Gastrocnemius medialis (tissue), 4 donors: Measurements from ENCODE around the gene SGMS1.

Experiments used
- POLR2A ChIP-seq, 2 donors: fragments of 450-650 bp; IDR thresholded peaks; one replicate each; pipeline ENCODE4 v1.6.1; 2017; ENCODE audit warnings: antibody characterized with exemption in 2 of 2, mild to moderate bottlenecking in 2 of 2, moderate library complexity in 2 of 2
- TF ChIP-seq, protein P1 (sequence below), 5 experiments: fragments of 450-650 bp in 3 of 5; fragments of 200-600 bp in 2 of 5; sonication (generic) in 2 of 5; IDR thresholded peaks in 4 of 5; conservative IDR thresholded peaks in 1 of 5; 1 replicate in 4 of 5; 2 replicates in 1 of 5; pipeline ENCODE4 v1.5.1; 2016 to 2019; ENCODE audit warnings: antibody characterized with exemption in 5 of 5, mild to moderate bottlenecking in 3 of 5, moderate library complexity in 3 of 5

DNA sequence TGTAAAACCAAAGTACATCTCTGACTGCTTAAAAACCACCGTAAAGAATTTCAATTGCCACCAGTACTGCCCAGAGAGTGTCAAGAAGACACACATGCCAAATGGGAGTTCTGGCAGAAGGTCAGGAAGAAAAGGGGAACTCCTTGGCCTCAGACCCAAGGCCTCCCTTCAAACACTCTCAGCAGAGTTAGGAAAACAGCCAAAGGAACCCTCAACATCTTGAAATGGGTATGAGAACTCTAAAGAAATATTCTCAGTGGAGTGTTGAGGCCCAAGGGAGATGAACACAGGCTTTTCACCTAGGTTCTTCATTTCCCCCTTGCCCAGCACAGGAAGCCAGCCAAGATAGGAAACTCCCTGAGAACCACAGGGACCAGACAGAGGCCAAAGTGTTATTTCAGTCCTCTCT, 276.4 kb downstream of the SGMS1 start:
- TF ChIP-seq, protein P1, sequence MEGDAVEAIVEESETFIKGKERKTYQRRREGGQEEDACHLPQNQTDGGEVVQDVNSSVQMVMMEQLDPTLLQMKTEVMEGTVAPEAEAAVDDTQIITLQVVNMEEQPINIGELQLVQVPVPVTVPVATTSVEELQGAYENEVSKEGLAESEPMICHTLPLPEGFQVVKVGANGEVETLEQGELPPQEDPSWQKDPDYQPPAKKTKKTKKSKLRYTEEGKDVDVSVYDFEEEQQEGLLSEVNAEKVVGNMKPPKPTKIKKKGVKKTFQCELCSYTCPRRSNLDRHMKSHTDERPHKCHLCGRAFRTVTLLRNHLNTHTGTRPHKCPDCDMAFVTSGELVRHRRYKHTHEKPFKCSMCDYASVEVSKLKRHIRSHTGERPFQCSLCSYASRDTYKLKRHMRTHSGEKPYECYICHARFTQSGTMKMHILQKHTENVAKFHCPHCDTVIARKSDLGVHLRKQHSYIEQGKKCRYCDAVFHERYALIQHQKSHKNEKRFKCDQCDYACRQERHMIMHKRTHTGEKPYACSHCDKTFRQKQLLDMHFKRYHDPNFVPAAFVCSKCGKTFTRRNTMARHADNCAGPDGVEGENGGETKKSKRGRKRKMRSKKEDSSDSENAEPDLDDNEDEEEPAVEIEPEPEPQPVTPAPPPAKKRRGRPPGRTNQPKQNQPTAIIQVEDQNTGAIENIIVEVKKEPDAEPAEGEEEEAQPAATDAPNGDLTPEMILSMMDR (IDR thresholded peaks at IDR 0.05 in 4 of 5, conservative IDR thresholded peaks at IDR 0.05 in 1 of 5): no peak
- no peak for TF ChIP-seq POLR2A (IDR thresholded peaks at IDR 0.05)
